ENCODE results near the gene SUZ12.
"Not testable (repeated sequence)": the region's sequence is repeated elsewhere in the genome, so short reads cannot be mapped to it uniquely, and the experiment has no call there.

Gene SUZ12

DNA sequence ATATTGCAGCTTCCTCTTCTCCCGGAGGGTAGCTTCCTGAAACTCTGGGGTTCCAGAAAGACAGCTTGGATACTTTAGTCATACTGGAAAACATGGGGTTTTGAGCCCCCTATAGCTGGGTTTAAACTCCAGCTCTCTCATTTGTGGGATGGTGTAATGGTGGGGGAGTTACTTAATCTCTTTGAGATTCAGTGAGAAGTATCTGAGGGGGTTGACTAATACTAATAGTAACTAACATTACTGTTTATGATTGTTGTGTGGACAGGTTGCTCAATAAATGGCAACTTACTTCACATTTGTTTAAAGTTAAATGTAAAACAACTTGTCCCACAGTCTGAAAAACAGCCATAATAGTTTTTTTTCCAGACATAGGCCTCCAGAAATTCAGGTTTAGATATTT is 5.1 kb upstream of the SUZ12 start:
- Histone ChIP-seq H3K9ac (no peak overlapping the region), H3K4me1 (no peaks in the 10 kb centered on the region), H2AFZ (peak overlapping the region; percentile 73), H3K4me2 (ENCODE audit: low read length) (no peak overlapping the region), H3K4me3 (ENCODE audit: low read depth, low read length) (no peak overlapping the region), H3K27me3 (ENCODE audit: control insufficient read depth, insufficient read depth, low read length) (no peaks in the 10 kb centered on the region), H3K36me3 (ENCODE audit: control insufficient read depth, insufficient read depth, low read length) (no peaks in the 10 kb centered on the region), H3K9me3 (ENCODE audit: control insufficient read depth, low read length) (no peaks in the 10 kb centered on the region), H3K27ac (no peak overlapping the region), H3K79me2 (no peaks in the 10 kb centered on the region)
- TF ChIP-seq, protein P1, sequence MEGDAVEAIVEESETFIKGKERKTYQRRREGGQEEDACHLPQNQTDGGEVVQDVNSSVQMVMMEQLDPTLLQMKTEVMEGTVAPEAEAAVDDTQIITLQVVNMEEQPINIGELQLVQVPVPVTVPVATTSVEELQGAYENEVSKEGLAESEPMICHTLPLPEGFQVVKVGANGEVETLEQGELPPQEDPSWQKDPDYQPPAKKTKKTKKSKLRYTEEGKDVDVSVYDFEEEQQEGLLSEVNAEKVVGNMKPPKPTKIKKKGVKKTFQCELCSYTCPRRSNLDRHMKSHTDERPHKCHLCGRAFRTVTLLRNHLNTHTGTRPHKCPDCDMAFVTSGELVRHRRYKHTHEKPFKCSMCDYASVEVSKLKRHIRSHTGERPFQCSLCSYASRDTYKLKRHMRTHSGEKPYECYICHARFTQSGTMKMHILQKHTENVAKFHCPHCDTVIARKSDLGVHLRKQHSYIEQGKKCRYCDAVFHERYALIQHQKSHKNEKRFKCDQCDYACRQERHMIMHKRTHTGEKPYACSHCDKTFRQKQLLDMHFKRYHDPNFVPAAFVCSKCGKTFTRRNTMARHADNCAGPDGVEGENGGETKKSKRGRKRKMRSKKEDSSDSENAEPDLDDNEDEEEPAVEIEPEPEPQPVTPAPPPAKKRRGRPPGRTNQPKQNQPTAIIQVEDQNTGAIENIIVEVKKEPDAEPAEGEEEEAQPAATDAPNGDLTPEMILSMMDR (IDR thresholded peaks at IDR 0.05): no peak

DNA sequence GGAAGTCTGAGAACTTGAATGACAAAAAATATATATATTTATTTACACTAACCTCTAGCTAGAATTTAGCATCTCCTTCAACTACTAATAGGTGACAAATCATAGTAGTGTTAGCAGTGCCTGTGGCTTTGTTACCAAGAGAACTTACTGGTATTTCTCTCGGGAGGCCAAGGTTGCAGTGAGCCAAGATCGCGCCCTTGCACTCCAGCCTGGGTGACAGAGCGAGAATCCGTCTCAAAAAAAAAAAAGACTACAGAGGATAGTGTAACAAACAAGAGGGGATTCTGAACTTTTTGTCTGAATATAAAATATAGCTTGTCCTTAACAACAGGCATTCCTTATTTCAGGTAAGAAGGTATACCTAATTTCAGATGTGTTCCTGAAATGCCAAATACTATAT is 1.3 kb upstream of the SUZ12 start:
- Histone ChIP-seq H3K4me3 (ENCODE audit: low read depth, low read length) (no peak overlapping the region), H3K9me3 (ENCODE audit: control insufficient read depth, low read length) (no peaks in the 10 kb centered on the region), H3K79me2 (peaks cover 5% of the 10 kb centered on the region), H3K4me1 (no peaks in the 10 kb centered on the region), H3K9ac (no peak overlapping the region), H2AFZ (no peak overlapping the region), H3K27ac (no peak overlapping the region), H3K36me3 (ENCODE audit: control insufficient read depth, insufficient read depth, low read length) (no peaks in the 10 kb centered on the region), H3K4me2 (ENCODE audit: low read length) (no peak overlapping the region), H3K27me3 (ENCODE audit: control insufficient read depth, insufficient read depth, low read length) (no peaks in the 10 kb centered on the region)
- TF ChIP-seq, protein P1 (IDR thresholded peaks at IDR 0.05): no peak

DNA sequence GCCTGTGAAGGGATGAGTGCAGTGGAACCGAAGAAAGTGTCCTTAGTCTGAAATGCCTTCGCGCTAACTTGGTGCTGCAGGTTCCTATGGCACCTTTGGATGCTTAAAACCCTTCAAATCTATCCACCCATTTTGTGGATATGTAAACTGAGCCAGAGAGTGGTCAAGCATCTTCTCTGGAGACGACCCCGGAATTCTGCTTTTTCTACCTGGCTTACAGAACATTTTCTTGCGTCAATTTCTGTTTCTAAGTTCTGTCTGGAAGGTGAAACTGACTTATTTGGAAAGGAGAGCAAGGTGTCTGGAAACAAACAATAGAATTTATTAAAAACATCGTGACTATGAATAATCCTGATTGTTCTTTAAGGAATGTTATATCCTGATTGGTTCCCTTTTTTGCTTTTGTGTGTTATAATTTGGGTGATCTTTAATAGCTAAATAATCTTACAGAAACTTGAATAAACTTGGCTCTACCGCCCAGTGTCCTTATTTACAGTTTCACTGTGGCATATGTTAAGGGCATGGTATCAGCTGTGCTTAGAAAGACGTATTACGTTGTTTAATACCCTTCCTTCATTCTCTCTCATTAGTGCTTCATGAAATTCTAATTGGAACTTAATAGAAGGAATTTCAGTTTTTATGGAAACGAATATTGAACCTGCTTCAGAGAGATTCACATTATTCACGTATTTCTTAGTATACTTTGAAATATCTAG is 1.3 kb downstream of the SUZ12 start:
- H3K36me3 ChIP-seq (ENCODE audit: control insufficient read depth, insufficient read depth, low read length); H3K9ac ChIP-seq; H3K4me1 ChIP-seq; H2AFZ ChIP-seq; H3K9me3 ChIP-seq (ENCODE audit: control insufficient read depth, low read length); H3K27ac ChIP-seq; H3K27me3 ChIP-seq (ENCODE audit: control insufficient read depth, insufficient read depth, low read length): not testable (repeated sequence)
- H3K4me3 ChIP-seq (ENCODE audit: low read depth, low read length): peak overlapping the region; percentile 18
- peak overlapping the region; percentile 57 for H3K4me2 ChIP-seq (ENCODE audit: low read length)
- H3K79me2 ChIP-seq: peaks cover 12% of the 10 kb centered on the region

DNA sequence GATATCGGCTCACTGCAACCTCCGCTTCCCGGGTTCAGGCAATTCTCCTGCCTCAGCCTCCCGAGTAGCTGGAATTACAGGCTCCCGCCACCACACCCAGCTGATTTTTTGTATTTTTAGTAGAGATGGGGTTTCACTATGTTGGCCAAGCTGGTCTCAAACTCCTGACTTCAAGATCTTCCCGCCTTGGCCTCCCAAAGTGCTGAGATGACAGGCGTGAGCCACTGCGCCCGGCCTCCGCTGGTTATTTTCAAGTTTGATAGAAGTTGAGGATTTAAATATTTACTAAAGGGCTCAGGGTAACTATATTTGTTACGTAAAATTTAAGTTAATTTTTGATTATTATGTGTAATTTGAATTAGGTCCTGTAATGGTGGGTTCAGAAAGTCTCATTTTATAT is 5.1 kb downstream of the SUZ12 start:
- H3K9me3 ChIP-seq (ENCODE audit: control insufficient read depth, low read length); H3K9ac ChIP-seq; H3K4me1 ChIP-seq; H3K27ac ChIP-seq; H3K4me2 ChIP-seq (ENCODE audit: low read length); H2AFZ ChIP-seq; H3K27me3 ChIP-seq (ENCODE audit: control insufficient read depth, insufficient read depth, low read length); H3K36me3 ChIP-seq (ENCODE audit: control insufficient read depth, insufficient read depth, low read length); H3K4me3 ChIP-seq (ENCODE audit: low read depth, low read length): not testable (repeated sequence)
- peaks cover 12% of the 10 kb centered on the region for H3K79me2 ChIP-seq

DNA sequence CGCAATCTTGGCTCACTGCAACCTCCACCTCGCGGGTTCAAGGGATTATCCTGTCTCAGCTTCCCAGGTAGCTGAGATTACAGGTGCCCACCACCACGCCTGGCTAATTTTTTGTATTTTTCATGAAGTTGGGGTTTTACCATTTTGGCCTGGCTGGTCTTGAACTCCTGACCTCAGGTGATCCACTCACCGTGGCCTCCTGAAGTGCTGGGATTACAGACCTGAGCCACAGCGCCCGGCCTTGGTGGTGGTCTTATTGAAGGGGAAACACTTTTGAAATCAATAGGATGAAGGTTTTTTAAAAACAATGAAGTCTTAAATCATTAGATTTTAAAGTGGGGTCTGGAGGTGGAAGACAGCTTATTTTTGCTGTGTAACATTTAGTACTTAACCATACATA is 5.6 kb downstream of the SUZ12 start:
- H3K36me3 ChIP-seq (ENCODE audit: control insufficient read depth, insufficient read depth, low read length); H2AFZ ChIP-seq: not testable (repeated sequence)

DNA sequence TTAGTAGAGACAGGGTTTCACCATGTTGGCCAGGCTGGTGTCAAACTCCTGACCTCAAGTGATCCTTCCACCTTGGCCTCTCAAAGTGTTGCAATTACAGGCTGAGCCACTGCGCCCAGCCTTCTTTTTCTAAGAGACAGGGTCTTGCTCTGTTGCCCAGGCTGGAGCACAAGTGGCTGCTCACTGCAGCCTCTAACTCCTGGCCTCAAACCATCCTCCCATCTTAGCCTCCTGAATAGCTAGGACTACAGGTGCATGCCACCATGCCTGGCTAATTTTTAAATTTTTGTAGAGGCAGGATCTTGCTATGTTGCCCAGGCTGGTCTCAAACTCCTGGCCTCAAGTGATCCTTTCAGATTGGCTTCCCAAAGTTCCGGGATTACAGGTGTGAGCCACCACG is 15.1 kb downstream of the SUZ12 start:
- not testable (repeated sequence) for H3K27me3 ChIP-seq (ENCODE audit: control insufficient read depth, insufficient read depth, low read length); H3K79me2 ChIP-seq; H3K4me1 ChIP-seq; H3K36me3 ChIP-seq (ENCODE audit: control insufficient read depth, insufficient read depth, low read length); H3K27ac ChIP-seq; H3K4me3 ChIP-seq (ENCODE audit: low read depth, low read length); H3K9me3 ChIP-seq (ENCODE audit: control insufficient read depth, low read length); H3K9ac ChIP-seq; H2AFZ ChIP-seq; H3K4me2 ChIP-seq (ENCODE audit: low read length)

More for the DNA sequence above, 5.6 kb downstream of the SUZ12 start:
- peaks cover 12% of the 10 kb centered on the region for H3K79me2 ChIP-seq
- not testable (repeated sequence) for H3K4me2 ChIP-seq (ENCODE audit: low read length); H3K27ac ChIP-seq; H3K4me1 ChIP-seq; H3K9me3 ChIP-seq (ENCODE audit: control insufficient read depth, low read length); H3K4me3 ChIP-seq (ENCODE audit: low read depth, low read length); H3K27me3 ChIP-seq (ENCODE audit: control insufficient read depth, insufficient read depth, low read length); H3K9ac ChIP-seq

DNA sequence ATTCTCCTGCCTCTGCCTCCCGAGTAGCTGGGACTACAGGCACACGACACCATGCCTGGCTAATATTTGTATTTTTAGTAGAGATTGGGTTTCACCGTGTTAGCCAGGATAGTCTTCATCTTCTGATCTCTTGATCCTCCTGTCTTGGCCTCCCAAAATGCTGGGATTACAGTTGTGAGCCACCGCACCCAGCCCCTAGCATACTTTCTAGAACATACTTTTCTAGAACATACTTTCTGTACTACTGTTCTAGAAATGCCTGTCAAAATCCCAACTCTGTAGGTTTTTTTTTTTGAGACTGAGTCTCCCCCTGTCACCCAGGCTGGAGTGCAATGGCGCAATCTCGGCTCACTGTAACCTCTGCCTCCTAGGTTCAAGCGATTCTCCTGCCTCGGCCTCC is 27.3 kb downstream of the SUZ12 start:
- H3K27me3 ChIP-seq (ENCODE audit: control insufficient read depth, insufficient read depth, low read length); H3K4me1 ChIP-seq; H2AFZ ChIP-seq; H3K79me2 ChIP-seq; H3K4me3 ChIP-seq (ENCODE audit: low read depth, low read length); H3K9ac ChIP-seq; H3K4me2 ChIP-seq (ENCODE audit: low read length); H3K9me3 ChIP-seq (ENCODE audit: control insufficient read depth, low read length); H3K36me3 ChIP-seq (ENCODE audit: control insufficient read depth, insufficient read depth, low read length); H3K27ac ChIP-seq: not testable (repeated sequence)
